Measurements from ENCODE around the gene INF2.
A peak's percentile ranks its signal among the peaks of the same experiment; 100 is the strongest.

The INF2 gene

DNA sequence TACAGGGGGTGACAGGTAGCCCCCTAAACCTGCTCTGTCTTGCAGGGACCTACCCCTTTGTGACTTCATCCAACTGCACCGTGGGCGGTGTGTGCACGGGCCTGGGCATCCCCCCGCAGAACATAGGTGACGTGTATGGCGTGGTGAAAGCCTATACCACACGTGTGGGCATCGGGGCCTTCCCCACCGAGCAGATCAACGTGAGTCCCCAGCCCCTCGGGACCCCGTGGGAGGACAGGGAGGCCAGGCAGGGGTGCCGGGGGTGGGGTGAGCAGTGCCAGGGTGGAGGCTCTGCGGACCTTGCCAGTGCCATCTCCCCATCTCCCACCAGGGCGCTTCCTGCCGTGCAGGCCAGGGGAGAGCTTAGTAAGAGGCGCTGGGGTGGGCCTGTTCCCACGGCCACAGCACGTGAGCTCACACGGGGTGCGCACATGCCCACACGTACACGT, 52.4 kb downstream of the INF2 start:
- Histone ChIP-seq H4K12ac (ENCODE audit: low read depth, low read length) (no peak overlapping the region), H2BK12ac (ENCODE audit: low read length) (no peak overlapping the region), H2BK5ac (ENCODE audit: low read depth, low read length, poor library complexity) (no peak overlapping the region), H3K18ac (ENCODE audit: low read length) (no peak overlapping the region), H3K14ac (ENCODE audit: low read length) (no peak overlapping the region), H3K4me1 (ENCODE audit: control insufficient read depth in 1 of 2, insufficient read depth in 2 of 2, low read length in 2 of 2) (no peaks in the 10 kb centered on the region), H2AFZ (ENCODE audit: insufficient read depth, low read length, poor library complexity) (no peak overlapping the region), H3K23ac (ENCODE audit: low read length) (no peak overlapping the region), H3K9ac (ENCODE audit: low read length) (no peak overlapping the region), H3K79me1 (ENCODE audit: low read length) (no peaks in the 10 kb centered on the region), H2AK5ac (ENCODE audit: low read length) (no peak overlapping the region), H3K36me3 (ENCODE audit: control insufficient read depth in 1 of 2, insufficient read depth in 2 of 2, low read length in 2 of 2) (no peaks in the 10 kb centered on the region), H3K9me3 (ENCODE audit: insufficient read depth, low read depth, low read length) (peaks cover 3% of the 10 kb centered on the region), H3K4me2 (ENCODE audit: low read length) (no peak overlapping the region), H4K8ac (ENCODE audit: low read depth, low read length) (no peak overlapping the region), H3K79me2 (ENCODE audit: control insufficient read depth, insufficient read depth, low read length, poor library complexity) (no peaks in the 10 kb centered on the region), H3K27ac (ENCODE audit: low read depth, low read length) (no peak overlapping the region), H3K27me3 (ENCODE audit: insufficient read depth, low read length) (no peaks in the 10 kb centered on the region), H2BK120ac (ENCODE audit: insufficient read depth, low read length, poor library complexity) (no peak overlapping the region), H4K91ac (ENCODE audit: low read depth, low read length) (no peak overlapping the region), H3K4ac (ENCODE audit: low read depth, low read length) (no peak overlapping the region), H3K4me3 (ENCODE audit: low read depth, low read length) (no peak overlapping the region)
- no CpG with 5 or more reads among the region's 23 CpGs for WGBS (ENCODE audit: extremely low coverage, insufficient coverage, insufficient read length)
- no peak for DNase-seq

DNA sequence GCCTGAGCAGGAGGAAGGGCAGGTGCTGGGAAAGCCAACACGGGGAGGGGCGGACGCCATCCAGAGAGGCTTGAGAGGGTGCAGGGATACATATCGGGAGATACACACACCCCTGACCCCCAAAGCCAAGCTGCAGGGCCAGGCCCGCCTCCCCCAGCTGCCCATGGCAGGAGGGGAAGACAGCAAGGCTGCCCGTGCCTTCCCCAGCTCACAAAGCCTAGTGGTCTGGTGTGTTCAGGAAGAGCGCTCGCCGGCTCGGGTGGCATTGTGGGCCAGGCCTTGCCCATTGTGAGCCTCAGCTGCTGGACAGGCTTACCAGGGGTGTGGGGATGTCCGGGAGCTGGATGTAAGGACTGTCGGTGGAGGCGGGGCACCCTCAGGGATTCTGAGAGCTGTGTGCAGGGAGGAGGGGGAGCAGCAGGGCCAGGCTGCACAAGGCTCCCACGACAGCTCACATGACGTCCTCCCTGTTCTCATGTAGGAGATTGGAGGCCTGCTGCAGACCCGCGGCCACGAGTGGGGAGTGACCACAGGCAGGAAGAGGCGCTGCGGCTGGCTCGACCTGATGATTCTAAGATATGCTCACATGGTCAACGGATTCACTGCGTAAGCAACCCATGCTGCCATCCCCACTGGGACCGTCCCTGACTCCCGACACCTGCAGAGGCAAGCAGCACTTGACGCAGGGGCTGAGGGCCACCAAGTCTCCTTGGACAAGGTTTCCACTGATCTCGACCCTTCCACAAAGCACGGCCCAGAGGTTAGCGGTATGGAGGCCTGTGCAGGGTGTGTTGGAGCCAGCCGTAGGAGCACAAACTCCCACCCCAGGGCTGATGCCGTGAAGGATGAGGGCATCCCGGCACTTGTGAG, 53.4 kb downstream of the INF2 start:
- no peak overlapping the region for H4K8ac ChIP-seq (ENCODE audit: low read depth, low read length)
- no peak overlapping the region for H3K23ac ChIP-seq (ENCODE audit: low read length)
- no peak for DNase-seq

GRCh38 chr14:104743461-104744380, 54.3 kb downstream of the INF2 start:
- DNase-seq: no peak
- H3K4me1 ChIP-seq (ENCODE audit: control insufficient read depth in 1 of 2, insufficient read depth in 2 of 2, low read length in 2 of 2): peaks cover 6 to 7% of the 10 kb centered on the region in 2 experiments
- no CpG with 5 or more reads among the region's 28 CpGs for WGBS (ENCODE audit: extremely low coverage, insufficient coverage, insufficient read length)
- H3K18ac ChIP-seq (ENCODE audit: low read length): no peak overlapping the region
- no peak overlapping the region for H2BK12ac ChIP-seq (ENCODE audit: low read length)
- H2BK120ac ChIP-seq (ENCODE audit: insufficient read depth, low read length, poor library complexity): no peak overlapping the region
- no peaks in the 10 kb centered on the region for H3K79me2 ChIP-seq (ENCODE audit: control insufficient read depth, insufficient read depth, low read length, poor library complexity)
- H2AK5ac ChIP-seq (ENCODE audit: low read length): no peak overlapping the region
- H4K91ac ChIP-seq (ENCODE audit: low read depth, low read length): no peak overlapping the region
- H3K27ac ChIP-seq (ENCODE audit: low read depth, low read length): no peak overlapping the region
- H3K4me3 ChIP-seq (ENCODE audit: low read depth, low read length): peak overlapping the region; percentile 5
- H3K4me2 ChIP-seq (ENCODE audit: low read length): no peak overlapping the region
- H2AFZ ChIP-seq (ENCODE audit: insufficient read depth, low read length, poor library complexity): no peak overlapping the region
- no peak overlapping the region for H4K8ac ChIP-seq (ENCODE audit: low read depth, low read length)
- H3K79me1 ChIP-seq (ENCODE audit: low read length): no peaks in the 10 kb centered on the region
- H3K4ac ChIP-seq (ENCODE audit: low read depth, low read length): no peak overlapping the region
- H3K27me3 ChIP-seq (ENCODE audit: insufficient read depth, low read length): no peaks in the 10 kb centered on the region
- H3K9ac ChIP-seq (ENCODE audit: low read length): no peak overlapping the region
- peaks cover 3% of the 10 kb centered on the region for H3K9me3 ChIP-seq (ENCODE audit: insufficient read depth, low read depth, low read length)
- H2BK5ac ChIP-seq (ENCODE audit: low read depth, low read length, poor library complexity): no peak overlapping the region
- H3K14ac ChIP-seq (ENCODE audit: low read length): no peak overlapping the region
- no peak overlapping the region for H4K12ac ChIP-seq (ENCODE audit: low read depth, low read length)
- no peak overlapping the region for H3K23ac ChIP-seq (ENCODE audit: low read length)
- no peaks in the 10 kb centered on the region for H3K36me3 ChIP-seq (ENCODE audit: control insufficient read depth in 1 of 2, insufficient read depth in 2 of 2, low read length in 2 of 2)

More for the DNA sequence above, 53.4 kb downstream of the INF2 start:
- no peak overlapping the region for H4K91ac ChIP-seq (ENCODE audit: low read depth, low read length)
- H3K18ac ChIP-seq (ENCODE audit: low read length): no peak overlapping the region
- H3K4me2 ChIP-seq (ENCODE audit: low read length): no peak overlapping the region
- H2AK5ac ChIP-seq (ENCODE audit: low read length): no peak overlapping the region
- no peak overlapping the region for H2AFZ ChIP-seq (ENCODE audit: insufficient read depth, low read length, poor library complexity)
- no peaks in the 10 kb centered on the region for H3K36me3 ChIP-seq (ENCODE audit: control insufficient read depth in 1 of 2, insufficient read depth in 2 of 2, low read length in 2 of 2)
- H2BK12ac ChIP-seq (ENCODE audit: low read length): no peak overlapping the region
- peaks cover under 1 to 3% of the 10 kb centered on the region in 2 experiments for H3K4me1 ChIP-seq (ENCODE audit: control insufficient read depth in 1 of 2, insufficient read depth in 2 of 2, low read length in 2 of 2)
- H2BK120ac ChIP-seq (ENCODE audit: insufficient read depth, low read length, poor library complexity): no peak overlapping the region
- no peaks in the 10 kb centered on the region for H3K79me1 ChIP-seq (ENCODE audit: low read length)
- no peaks in the 10 kb centered on the region for H3K27me3 ChIP-seq (ENCODE audit: insufficient read depth, low read length)
- H3K4me3 ChIP-seq (ENCODE audit: low read depth, low read length): no peak overlapping the region
- H3K14ac ChIP-seq (ENCODE audit: low read length): no peak overlapping the region
- no peak overlapping the region for H4K12ac ChIP-seq (ENCODE audit: low read depth, low read length)
- H3K9me3 ChIP-seq (ENCODE audit: insufficient read depth, low read depth, low read length): peaks cover 3% of the 10 kb centered on the region
- H3K4ac ChIP-seq (ENCODE audit: low read depth, low read length): no peak overlapping the region
- H3K27ac ChIP-seq (ENCODE audit: low read depth, low read length): no peak overlapping the region
- H2BK5ac ChIP-seq (ENCODE audit: low read depth, low read length, poor library complexity): no peak overlapping the region
- no peak overlapping the region for H3K9ac ChIP-seq (ENCODE audit: low read length)
- H3K79me2 ChIP-seq (ENCODE audit: control insufficient read depth, insufficient read depth, low read length, poor library complexity): no peaks in the 10 kb centered on the region
- WGBS (ENCODE audit: extremely low coverage, insufficient coverage, insufficient read length): no CpG with 5 or more reads among the region's 32 CpGs

DNA sequence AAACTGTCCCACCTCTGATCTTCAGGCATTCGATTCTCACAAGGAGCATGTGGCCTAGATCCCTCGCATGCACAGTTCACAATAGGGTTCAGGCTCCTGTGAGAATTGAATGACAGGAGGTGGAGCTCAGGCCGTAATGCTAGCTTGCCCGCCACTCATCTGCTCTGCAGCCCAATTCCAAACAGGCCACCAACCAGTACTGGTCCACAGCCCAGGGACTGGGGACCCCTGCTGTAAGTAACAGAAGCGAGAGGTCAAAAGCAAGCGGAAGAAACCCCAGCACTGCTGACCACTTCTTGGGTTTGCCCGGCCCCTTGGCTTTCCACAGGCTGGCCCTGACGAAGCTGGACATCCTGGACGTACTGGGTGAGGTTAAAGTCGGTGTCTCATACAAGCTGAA, 55.1 kb downstream of the INF2 start:
- H3K9me3 ChIP-seq (ENCODE audit: insufficient read depth, low read depth, low read length): peaks cover 3% of the 10 kb centered on the region
- no peak overlapping the region for H3K4me3 ChIP-seq (ENCODE audit: low read depth, low read length)
- DNase-seq: no peak
- H3K14ac ChIP-seq (ENCODE audit: low read length): no peak overlapping the region
- no peak overlapping the region for H2AFZ ChIP-seq (ENCODE audit: insufficient read depth, low read length, poor library complexity)
- no peaks in the 10 kb centered on the region for H3K27me3 ChIP-seq (ENCODE audit: insufficient read depth, low read length)
- H4K8ac ChIP-seq (ENCODE audit: low read depth, low read length): no peak overlapping the region
- H3K4ac ChIP-seq (ENCODE audit: low read depth, low read length): no peak overlapping the region
- no peak overlapping the region for H3K18ac ChIP-seq (ENCODE audit: low read length)
- H3K27ac ChIP-seq (ENCODE audit: low read depth, low read length): no peak overlapping the region
- WGBS (ENCODE audit: extremely low coverage, insufficient coverage, insufficient read length): no CpG with 5 or more reads among the region's 10 CpGs
- no peak overlapping the region for H2BK120ac ChIP-seq (ENCODE audit: insufficient read depth, low read length, poor library complexity)
- no peak overlapping the region for H3K9ac ChIP-seq (ENCODE audit: low read length)
- H3K4me1 ChIP-seq (ENCODE audit: control insufficient read depth in 1 of 2, insufficient read depth in 2 of 2, low read length in 2 of 2): peaks cover 10 to 11% of the 10 kb centered on the region in 2 experiments
- H3K4me2 ChIP-seq (ENCODE audit: low read length): no peak overlapping the region
- H4K91ac ChIP-seq (ENCODE audit: low read depth, low read length): no peak overlapping the region
- H3K79me2 ChIP-seq (ENCODE audit: control insufficient read depth, insufficient read depth, low read length, poor library complexity): no peaks in the 10 kb centered on the region
- H4K12ac ChIP-seq (ENCODE audit: low read depth, low read length): no peak overlapping the region
- H3K36me3 ChIP-seq (ENCODE audit: control insufficient read depth in 1 of 2, insufficient read depth in 2 of 2, low read length in 2 of 2): no peaks in the 10 kb centered on the region
- no peak overlapping the region for H3K23ac ChIP-seq (ENCODE audit: low read length)
- no peak overlapping the region for H2AK5ac ChIP-seq (ENCODE audit: low read length)
- H2BK5ac ChIP-seq (ENCODE audit: low read depth, low read length, poor library complexity): no peak overlapping the region
- H2BK12ac ChIP-seq (ENCODE audit: low read length): no peak overlapping the region
- H3K79me1 ChIP-seq (ENCODE audit: low read length): no peaks in the 10 kb centered on the region
